Thoracic aorta (tissue), 2 donors: ENCODE data around the gene XCL1. TPM values are rescaled to one million over a fixed set of nuclear protein-coding genes. Genes with fewer than 3 reads are reported as not detected.

Source experiments
- ATAC-seq: fragments of 150-250 bp; one replicate; pipeline ENCODE4 v1.8.0; 2017; ENCODE audit warnings: low read depth; ENCODE audit not compliant: insufficient number of reproducible peaks, low FRiP score
- DNase-seq: peaks from one replicate; pipeline ENCODE4 v3.0.0-alpha.2; 2020; ENCODE audit warnings: low spot score
- H3K27ac ChIP-seq, 2 donors: fragments of 200-600 bp; sonication (generic); 1 replicate in 1 of 2; 2 replicates in 1 of 2; pipeline ENCODE4 v1.5.1; 2016; ENCODE audit warnings: mild to moderate bottlenecking in 2 of 2, moderate library complexity in 2 of 2
- H3K27me3 ChIP-seq: fragments of 200-600 bp; sonication (generic); replicated peaks from 2 replicates; pipeline ENCODE4 v1.6.0; 2016; ENCODE audit warnings: mild to moderate bottlenecking; ENCODE audit not compliant: insufficient read depth
- H3K36me3 ChIP-seq: fragments of 200-600 bp; sonication (generic); one replicate; pipeline ENCODE4 v1.5.1; 2016
- H3K4me1 ChIP-seq, 2 donors: fragments of 200-600 bp; sonication (generic); 1 replicate in 1 of 2; 2 replicates in 1 of 2; pipeline versions ENCODE4 v1.5.1 to v1.6.0; 2016; ENCODE audit warnings: low read depth in 2 of 2, mild to moderate bottlenecking in 1 of 2; ENCODE audit not compliant: control insufficient read depth in 1 of 2
- H3K4me3 ChIP-seq: fragments of 200-600 bp; sonication (generic); 2 replicates; pipeline ENCODE4 v1.5.1; 2016; ENCODE audit warnings: mild to moderate bottlenecking
- H3K9me3 ChIP-seq: fragments of 200-600 bp; sonication (generic); 2 replicates; pipeline ENCODE4 v1.5.1; 2016
- total RNA-seq, 2 donors: library from RNA; depleted of rRNA; stranded (reverse); fragments of >200 nt; gene quantifications; one replicate each; pipeline versions ENCODE4 v1.1.0 to v1.2.3, GENCODE V29; 2016
- TF ChIP-seq, protein P1 (sequence below): fragments of 200-600 bp; sonication (generic); IDR thresholded peaks from one replicate; pipeline ENCODE4 v1.5.1; 2019; ENCODE audit warnings: antibody characterized with exemption

XCL1 gene
- total RNA-seq, 2 donors from 2014 or later = 0.54 TPM; not detected in 1

DNA sequence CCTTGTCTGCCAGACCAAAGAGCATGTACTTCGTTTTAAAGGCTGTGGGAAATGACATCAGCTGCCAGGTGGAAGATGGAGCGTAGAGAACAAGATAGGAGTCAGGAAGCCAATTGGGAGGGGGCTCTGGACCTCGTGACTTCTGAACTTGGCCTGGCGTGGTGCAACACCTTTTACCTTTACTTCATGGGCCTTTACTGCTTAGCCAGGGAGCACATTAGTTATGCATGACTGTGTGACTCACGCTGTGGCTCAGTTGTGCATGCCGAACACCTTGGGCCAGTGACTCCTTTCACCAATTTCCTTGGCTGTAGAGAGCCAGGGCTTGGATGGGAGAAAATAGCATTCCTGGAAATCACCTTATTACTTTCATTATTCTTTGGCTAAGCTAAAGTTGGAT, 7.2 kb downstream of the XCL1 start:
- no peaks in the 10 kb centered on the region for H3K36me3 ChIP-seq
- H3K4me1 ChIP-seq = peaks cover 9 to 23% of the 10 kb centered on the region in 2 donors
- H3K4me3 ChIP-seq = no peak overlapping the region
- no peak for ATAC-seq
- H3K9me3 ChIP-seq = no peaks in the 10 kb centered on the region
- TF ChIP-seq, protein P1, sequence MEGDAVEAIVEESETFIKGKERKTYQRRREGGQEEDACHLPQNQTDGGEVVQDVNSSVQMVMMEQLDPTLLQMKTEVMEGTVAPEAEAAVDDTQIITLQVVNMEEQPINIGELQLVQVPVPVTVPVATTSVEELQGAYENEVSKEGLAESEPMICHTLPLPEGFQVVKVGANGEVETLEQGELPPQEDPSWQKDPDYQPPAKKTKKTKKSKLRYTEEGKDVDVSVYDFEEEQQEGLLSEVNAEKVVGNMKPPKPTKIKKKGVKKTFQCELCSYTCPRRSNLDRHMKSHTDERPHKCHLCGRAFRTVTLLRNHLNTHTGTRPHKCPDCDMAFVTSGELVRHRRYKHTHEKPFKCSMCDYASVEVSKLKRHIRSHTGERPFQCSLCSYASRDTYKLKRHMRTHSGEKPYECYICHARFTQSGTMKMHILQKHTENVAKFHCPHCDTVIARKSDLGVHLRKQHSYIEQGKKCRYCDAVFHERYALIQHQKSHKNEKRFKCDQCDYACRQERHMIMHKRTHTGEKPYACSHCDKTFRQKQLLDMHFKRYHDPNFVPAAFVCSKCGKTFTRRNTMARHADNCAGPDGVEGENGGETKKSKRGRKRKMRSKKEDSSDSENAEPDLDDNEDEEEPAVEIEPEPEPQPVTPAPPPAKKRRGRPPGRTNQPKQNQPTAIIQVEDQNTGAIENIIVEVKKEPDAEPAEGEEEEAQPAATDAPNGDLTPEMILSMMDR = no peak
- H3K27me3 ChIP-seq = no peaks in the 10 kb centered on the region
- DNase-seq = no peak
- H3K27ac ChIP-seq = no peak overlapping the region

DNA sequence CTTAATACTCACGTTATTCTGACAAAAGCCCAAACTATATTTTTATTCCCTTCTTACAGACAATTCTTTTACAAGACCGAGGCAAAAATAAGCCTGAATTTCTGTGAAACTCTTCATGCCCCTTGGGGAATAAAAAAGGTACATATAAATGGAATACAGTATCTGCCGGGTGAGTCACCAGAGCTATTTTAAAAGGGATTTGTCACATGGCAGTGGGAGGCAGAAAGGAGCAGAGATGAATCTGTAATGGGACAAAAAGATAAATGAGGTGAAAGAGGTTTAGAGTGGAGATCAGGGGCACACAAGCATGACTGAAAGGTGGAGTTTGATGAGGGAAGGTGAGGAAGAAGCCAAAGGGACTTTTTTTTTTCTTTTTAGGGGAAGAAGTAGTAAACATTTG, 8.8 kb downstream of the XCL1 start:
- TF ChIP-seq, protein P1 = no peak
- DNase-seq (no peak), ATAC-seq (peak; percentile 70)
- Histone ChIP-seq H3K36me3 (no peaks in the 10 kb centered on the region), H3K9me3 (no peaks in the 10 kb centered on the region), H3K27ac (peak overlapping the region; percentile 22 to 51), H3K27me3 (no peaks in the 10 kb centered on the region), H3K4me1 (peaks cover 9 to 23% of the 10 kb centered on the region in 2 donors), H3K4me3 (no peak overlapping the region)

DNA sequence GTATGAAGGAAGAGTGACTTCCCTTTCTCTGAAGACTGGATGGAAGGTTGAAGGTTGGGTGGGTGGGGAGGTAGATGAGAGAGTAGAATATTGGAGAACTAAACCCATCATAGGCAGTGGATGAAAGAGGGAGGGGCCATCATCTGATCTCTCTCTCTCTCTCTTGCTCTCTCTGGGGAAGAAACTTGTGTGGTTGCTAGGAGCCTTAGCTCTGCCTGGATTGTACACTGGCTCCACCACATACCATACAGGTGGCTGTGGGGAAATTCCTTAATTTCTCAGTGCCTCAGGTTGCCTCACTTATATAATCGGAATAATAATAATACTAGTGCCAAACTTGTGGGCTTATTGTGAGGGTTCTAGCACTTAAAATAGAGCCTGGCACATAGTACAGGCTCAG, 9.5 kb downstream of the XCL1 start:
- no peak for DNase-seq
- Histone ChIP-seq H3K27me3 (no peaks in the 10 kb centered on the region), H3K9me3 (no peaks in the 10 kb centered on the region), H3K4me3 (no peak overlapping the region), H3K27ac (no peak overlapping the region), H3K4me1 (peaks cover 9 to 23% of the 10 kb centered on the region in 2 donors), H3K36me3 (no peaks in the 10 kb centered on the region)
- TF ChIP-seq, protein P1 = no peak
- no peak for ATAC-seq

DNA sequence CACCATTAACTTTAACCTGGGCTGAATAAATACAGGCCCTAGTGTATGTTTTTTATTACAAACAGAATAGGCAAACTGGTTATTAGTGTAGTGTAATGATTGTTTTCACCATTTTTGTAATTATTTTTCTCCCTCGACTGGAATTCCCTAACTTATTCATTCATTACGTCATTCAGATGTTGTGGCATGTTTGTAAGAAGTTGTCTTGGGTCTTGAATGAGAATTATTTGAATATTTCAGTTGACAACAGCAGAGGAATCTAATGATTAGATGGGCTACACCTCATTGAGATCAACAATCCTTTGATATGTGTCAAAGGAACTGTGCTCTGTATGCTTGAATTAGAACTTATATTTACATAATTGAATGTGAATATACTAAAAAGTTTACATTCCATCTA, 12.8 kb downstream of the XCL1 start:
- no peak for DNase-seq
- peaks cover 9 to 16% of the 10 kb centered on the region in 2 donors for H3K4me1 ChIP-seq
- H3K36me3 ChIP-seq = no peaks in the 10 kb centered on the region
- ATAC-seq = no peak
- H3K9me3 ChIP-seq = no peaks in the 10 kb centered on the region
- H3K27ac ChIP-seq = no peak overlapping the region
- H3K4me3 ChIP-seq = no peak overlapping the region
- no peaks in the 10 kb centered on the region for H3K27me3 ChIP-seq
- TF ChIP-seq, protein P1 = no peak

GRCh38 chr1:168591066-168591465, 14.7 kb downstream of the XCL1 start:
- DNase-seq = no peak

More at GRCh38 chr1:168591066-168591465, 14.7 kb downstream of the XCL1 start:
- no peak overlapping the region for H3K4me3 ChIP-seq
- no peaks in the 10 kb centered on the region for H3K27me3 ChIP-seq
- no peaks in the 10 kb centered on the region for H3K36me3 ChIP-seq
- no peaks in the 10 kb centered on the region for H3K4me1 ChIP-seq
- TF ChIP-seq, protein P1 = no peak
- no peak for ATAC-seq
- no peaks in the 10 kb centered on the region for H3K9me3 ChIP-seq
- H3K27ac ChIP-seq = no peak overlapping the region
